ENCODE results near the gene PATJ. TPM values are rescaled to one million over a fixed set of nuclear protein-coding genes. Genes with fewer than 3 reads are reported as not detected.
"Not testable (repeated sequence)": the region's sequence is repeated elsewhere in the genome, so short reads cannot be mapped to it uniquely, and the experiment has no call there.

PATJ gene
- total and polyA plus RNA-seq, 2 experiments from 2014 or later, result 10.8 to 18.7 TPM

GRCh38 chr1:61711969-61712368, 30.3 kb upstream of the PATJ start:
- Histone ChIP-seq H3K27me3 (no peaks in the 10 kb centered on the region), H3K36me3 (peaks cover 10% of the 10 kb centered on the region), H3K9me3 (ENCODE audit: low read depth) (no peaks in the 10 kb centered on the region), H3K27ac (no peak overlapping the region), H3K4me1 (ENCODE audit: low read depth) (no peaks in the 10 kb centered on the region), H3K4me3 (no peak overlapping the region)
- no peak for DNase-seq (ENCODE audit: low read depth in 1 of 2, low spot score in 1 of 2)
- TF ChIP-seq, protein P1, sequence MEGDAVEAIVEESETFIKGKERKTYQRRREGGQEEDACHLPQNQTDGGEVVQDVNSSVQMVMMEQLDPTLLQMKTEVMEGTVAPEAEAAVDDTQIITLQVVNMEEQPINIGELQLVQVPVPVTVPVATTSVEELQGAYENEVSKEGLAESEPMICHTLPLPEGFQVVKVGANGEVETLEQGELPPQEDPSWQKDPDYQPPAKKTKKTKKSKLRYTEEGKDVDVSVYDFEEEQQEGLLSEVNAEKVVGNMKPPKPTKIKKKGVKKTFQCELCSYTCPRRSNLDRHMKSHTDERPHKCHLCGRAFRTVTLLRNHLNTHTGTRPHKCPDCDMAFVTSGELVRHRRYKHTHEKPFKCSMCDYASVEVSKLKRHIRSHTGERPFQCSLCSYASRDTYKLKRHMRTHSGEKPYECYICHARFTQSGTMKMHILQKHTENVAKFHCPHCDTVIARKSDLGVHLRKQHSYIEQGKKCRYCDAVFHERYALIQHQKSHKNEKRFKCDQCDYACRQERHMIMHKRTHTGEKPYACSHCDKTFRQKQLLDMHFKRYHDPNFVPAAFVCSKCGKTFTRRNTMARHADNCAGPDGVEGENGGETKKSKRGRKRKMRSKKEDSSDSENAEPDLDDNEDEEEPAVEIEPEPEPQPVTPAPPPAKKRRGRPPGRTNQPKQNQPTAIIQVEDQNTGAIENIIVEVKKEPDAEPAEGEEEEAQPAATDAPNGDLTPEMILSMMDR (IDR thresholded peaks at IDR 0.05; ENCODE audit: low read depth, low read length), result no peak

- H3K4me3 ChIP-seq; DNase-seq (ENCODE audit: low read depth in 1 of 2, low spot score in 1 of 2); H3K9me3 ChIP-seq (ENCODE audit: low read depth); H3K27ac ChIP-seq; H3K4me1 ChIP-seq (ENCODE audit: low read depth); H3K27me3 ChIP-seq; H3K36me3 ChIP-seq: not testable (repeated sequence)
Measured at GRCh38 chr1:61718996-61719663, 23.1 kb upstream of the PATJ start.

DNA sequence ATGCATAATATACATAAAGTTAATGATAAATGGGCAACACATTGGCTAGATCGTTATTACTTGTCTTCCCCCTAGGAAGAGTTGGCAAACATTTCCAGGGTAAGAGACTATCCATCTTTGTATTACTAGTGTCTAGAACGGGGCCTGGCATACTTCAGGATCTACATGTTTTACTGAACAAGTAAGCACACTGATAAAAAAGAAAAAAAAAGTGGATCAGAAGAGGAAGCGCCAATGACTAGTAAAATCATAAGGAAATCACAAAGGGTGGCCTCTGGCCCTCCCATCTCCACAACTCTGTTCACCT, 17.8 kb upstream of the PATJ start:
- H3K27ac ChIP-seq, result peak overlapping the region; percentile 87

GRCh38 chr1:61724813-61725694, 17.2 kb upstream of the PATJ start, which contains the start of gene TM2D1:
TSS of gene TM2D1 (minus strand) at chr1:61725141. CDS start at chr1:61725120, 21 bp downstream.
- Histone ChIP-seq H3K27ac (peak within 1 kb of the TSS; percentile 87), H3K4me3 (peak within 1 kb of the TSS; percentile 85), H3K27me3 (no peaks in the 10 kb centered on the region), H3K36me3 (no peaks in the 10 kb centered on the region), H3K4me1 (ENCODE audit: low read depth) (peaks cover 7% of the 10 kb centered on the region), H3K9me3 (ENCODE audit: low read depth) (no peaks in the 10 kb centered on the region)
- TF ChIP-seq, protein P1 (IDR thresholded peaks at IDR 0.05; ENCODE audit: low read depth, low read length), result no peak
- DNase-seq (ENCODE audit: low read depth in 1 of 2, low spot score in 1 of 2), result peak; percentile 92

More for the DNA sequence above, 17.8 kb upstream of the PATJ start:
- Histone ChIP-seq H3K4me3 (peak overlapping the region; percentile 85), H3K36me3 (no peaks in the 10 kb centered on the region), H3K27me3 (no peaks in the 10 kb centered on the region), H3K9me3 (ENCODE audit: low read depth) (no peaks in the 10 kb centered on the region), H3K4me1 (ENCODE audit: low read depth) (peaks cover 7% of the 10 kb centered on the region)
- TF ChIP-seq, protein P1 (IDR thresholded peaks at IDR 0.05; ENCODE audit: low read depth, low read length), result no peak
- DNase-seq (ENCODE audit: low read depth in 1 of 2, low spot score in 1 of 2), result no peak

DNA sequence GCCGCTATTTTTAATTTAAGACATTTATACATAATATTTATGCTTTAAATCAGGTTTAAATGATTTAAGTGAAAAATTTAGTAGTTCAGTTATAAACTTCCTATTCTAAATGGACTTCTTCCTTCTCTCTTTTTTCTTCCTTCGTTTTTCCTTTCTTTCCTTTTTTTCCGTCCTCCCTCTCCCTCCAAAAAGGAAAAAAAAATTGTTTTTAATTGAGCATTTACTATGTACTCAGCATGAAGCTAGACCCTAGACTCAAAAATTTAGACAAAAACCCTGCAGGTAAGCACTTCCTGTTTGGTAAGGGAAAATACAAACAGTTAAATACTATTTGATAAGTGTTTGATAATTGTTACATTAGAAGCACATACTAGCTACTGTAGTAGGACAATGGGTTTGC, 14.7 kb upstream of the PATJ start:
- peaks cover 7% of the 10 kb centered on the region for H3K4me1 ChIP-seq (ENCODE audit: low read depth)
- no peak overlapping the region for H3K4me3 ChIP-seq
- H3K36me3 ChIP-seq, result no peaks in the 10 kb centered on the region
- TF ChIP-seq, protein P1 (IDR thresholded peaks at IDR 0.05; ENCODE audit: low read depth, low read length), result no peak
- H3K9me3 ChIP-seq (ENCODE audit: low read depth), result no peaks in the 10 kb centered on the region
- H3K27ac ChIP-seq, result no peak overlapping the region
- no peaks in the 10 kb centered on the region for H3K27me3 ChIP-seq
- no peak for DNase-seq (ENCODE audit: low read depth in 1 of 2, low spot score in 1 of 2)

GRCh38 chr1:61730679-61731078, 11.6 kb upstream of the PATJ start:
- not testable (repeated sequence) for H3K36me3 ChIP-seq; H3K27ac ChIP-seq; H3K4me3 ChIP-seq; DNase-seq (ENCODE audit: low read depth in 1 of 2, low spot score in 1 of 2); H3K4me1 ChIP-seq (ENCODE audit: low read depth); H3K9me3 ChIP-seq (ENCODE audit: low read depth); H3K27me3 ChIP-seq
